Activated CD4-positive, alpha-beta T cell treated with anti-CD3 and anti-CD28 coated beads, Interleukin-2, amount 50 U/mL, for 48 hours (primary cell): Measurements from ENCODE around the gene EIF2B5.
A peak's percentile ranks its signal among the peaks of the same experiment; 100 is the strongest.
"Not testable (repeated sequence)": the region's sequence is repeated elsewhere in the genome, so short reads cannot be mapped to it uniquely, and the experiment has no call there.

Experiments used
- DNase-seq, 2 experiments: peaks; one replicate each; pipeline ENCODE4 v3.0.0-alpha.2; 2020

EIF2B5 gene

DNA sequence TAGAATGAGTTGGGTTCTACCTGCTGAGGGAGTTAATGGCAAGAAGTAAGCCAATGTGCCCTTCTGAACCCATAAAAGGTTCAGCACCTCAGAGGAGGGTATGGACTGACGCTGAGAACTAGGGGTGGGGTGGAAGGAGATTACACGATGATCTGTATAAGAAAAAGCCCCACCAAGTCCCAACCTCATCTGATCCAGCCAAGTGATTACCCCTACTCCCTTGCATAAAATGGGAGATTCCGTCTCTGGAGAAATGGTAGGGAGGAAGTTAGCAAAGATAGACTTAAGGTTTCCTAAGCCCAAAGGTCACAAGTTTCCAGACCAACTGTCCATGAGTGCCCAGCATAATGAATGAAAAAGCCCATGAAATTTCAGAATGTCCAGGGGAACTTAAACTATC is 12.9 kb downstream of the EIF2B5 start:
- DNase-seq, result no peak

DNA sequence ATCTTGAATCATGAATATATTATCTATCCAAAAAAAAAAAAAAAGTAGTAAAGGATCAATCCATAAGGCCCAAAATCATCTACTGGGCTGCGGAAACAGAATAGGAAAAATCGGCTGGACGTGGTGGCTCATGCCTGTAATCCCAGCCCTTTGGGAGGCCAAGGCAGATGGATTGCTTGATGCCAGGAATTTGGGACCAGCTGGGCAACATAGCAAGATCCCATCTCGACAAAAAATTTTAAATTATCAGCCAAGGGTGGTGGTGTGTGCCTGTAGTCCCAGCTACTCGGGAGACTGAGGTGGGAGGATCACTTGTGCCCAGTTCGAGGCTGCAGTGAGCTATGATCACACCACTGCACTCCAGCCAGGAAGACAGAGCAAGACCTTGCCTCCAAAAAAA is 14.0 kb downstream of the EIF2B5 start:
- no peak for DNase-seq

DNA sequence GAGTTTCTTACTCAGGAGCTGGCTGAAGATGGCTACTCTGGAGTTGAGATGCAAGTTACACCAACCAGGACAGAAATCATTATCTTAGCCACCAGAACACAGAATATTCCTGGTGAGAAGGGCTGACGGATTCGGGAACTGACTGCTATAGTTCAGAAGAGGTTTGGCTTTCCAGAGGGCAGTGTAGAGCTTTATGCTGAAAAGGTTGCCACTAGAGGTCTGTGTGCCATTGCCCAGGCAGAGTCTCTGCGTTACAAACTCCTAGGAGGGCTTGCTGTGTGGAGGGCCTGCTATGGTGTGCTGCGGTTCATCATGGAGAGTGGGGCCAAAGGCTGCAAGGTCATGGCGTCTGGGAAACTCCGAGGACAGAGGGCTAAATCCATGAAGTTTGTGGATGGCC is 14.6 kb downstream of the EIF2B5 start:
- not testable (repeated sequence) for DNase-seq

DNA sequence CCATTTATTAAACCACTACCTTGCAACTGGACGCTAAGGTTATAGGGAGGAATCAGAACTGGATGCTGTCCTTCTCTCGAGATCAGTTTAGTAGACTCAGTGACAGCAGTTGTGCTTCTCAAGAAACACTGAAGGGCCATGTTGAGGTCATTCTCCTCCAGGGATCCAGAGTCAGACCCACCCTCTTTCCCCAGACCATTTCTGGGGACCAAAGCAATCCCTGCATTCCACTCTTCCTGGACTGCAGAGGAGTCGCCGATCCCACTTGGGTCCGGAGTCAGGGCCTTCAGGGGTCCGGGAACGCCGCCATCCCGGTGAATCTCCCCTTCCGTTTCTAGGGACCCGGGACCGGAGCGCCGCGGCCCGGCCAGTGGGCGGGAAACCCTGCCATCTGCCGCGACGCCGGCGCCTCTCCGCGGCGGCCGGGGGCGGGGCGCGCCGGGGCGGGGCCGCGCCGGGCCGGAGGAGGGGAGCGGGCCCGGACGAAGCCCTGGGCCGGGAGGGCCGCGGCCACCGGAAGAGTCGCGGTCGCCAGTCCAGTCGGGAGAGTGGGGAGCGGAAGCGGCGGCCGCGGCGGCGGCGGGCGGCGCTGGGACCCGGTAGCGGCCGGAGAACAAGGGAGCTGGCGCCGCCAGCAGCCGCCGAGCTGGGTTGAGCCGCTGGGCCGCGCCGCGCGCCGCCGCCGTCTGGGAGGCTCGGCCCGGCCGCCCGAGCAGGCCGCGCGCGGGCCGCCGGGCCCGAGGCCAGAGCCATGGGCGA is 19.9 kb downstream of the EIF2B5 start, which contains the start of gene DVL3:
TSS of gene DVL3 (plus strand) at position 493 of the 759 bp plus-strand sequence. CDS start at position 752, 259 bp downstream.
- DNase-seq, result peak; percentile 36 to 52

DNA sequence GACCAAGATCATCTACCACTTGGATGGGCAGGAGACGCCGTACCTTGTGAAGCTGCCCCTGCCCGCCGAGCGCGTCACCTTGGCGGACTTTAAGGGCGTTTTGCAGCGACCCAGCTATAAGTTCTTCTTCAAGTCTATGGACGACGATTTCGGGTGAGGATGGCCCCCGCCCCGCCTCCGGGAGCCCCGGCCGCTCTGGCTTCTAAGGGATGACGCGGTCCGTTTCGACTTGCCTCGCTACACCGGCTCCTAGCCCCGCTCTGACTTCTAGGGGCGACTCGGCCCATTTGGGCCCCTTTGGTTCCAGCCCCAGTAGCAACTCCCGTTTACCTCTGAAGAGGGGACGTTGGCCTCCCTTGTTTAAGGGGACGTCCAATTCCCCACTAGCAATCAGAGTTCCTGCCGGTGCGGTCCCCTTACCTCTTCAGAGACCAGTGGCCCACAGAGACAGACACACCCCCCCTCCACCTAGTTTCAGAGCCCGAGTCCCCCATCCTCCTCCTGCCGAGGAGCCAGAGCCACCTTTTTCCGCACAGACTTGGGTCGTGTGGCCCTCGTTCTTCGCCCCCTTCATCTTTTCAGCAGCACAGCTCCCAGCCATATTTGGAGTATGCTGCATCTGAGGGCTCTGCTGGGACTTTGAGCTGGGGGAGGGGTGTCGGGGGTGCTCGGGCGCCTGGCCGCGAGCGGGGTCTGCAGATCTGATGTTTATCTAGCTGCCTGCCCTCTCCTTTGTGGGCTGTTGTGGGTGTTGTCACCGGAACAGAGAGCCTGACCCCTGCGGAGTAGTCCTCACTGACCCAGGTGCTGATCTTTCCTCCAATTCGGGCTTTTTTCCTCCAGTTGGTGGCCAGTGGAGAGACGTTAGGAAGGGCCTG is 20.7 kb downstream of the EIF2B5 start:
- peak; percentile 59 to 65 for DNase-seq

DNA sequence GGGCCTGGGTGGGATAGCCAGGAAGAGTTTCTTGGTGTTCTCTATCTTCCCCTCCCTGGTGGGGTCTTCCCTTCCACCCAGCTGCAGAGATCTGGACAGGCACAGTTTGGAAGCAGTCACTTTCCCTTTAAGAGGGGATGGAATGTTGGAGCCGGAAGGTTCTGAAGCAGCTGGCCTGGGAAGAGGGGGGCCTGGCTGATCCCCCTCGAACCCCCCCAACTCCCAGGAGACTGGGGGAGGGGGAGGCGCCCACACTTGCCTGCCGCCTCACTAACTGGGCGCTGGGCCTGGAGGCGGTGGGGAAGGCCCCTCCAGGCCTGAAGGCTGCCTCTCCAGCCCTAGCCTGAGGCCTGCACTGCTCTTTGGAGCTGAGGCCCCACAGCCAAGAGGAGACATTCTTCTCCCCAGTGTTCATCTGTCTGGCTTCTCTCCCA is 21.4 kb downstream of the EIF2B5 start:
- DNase-seq, result no peak

DNA sequence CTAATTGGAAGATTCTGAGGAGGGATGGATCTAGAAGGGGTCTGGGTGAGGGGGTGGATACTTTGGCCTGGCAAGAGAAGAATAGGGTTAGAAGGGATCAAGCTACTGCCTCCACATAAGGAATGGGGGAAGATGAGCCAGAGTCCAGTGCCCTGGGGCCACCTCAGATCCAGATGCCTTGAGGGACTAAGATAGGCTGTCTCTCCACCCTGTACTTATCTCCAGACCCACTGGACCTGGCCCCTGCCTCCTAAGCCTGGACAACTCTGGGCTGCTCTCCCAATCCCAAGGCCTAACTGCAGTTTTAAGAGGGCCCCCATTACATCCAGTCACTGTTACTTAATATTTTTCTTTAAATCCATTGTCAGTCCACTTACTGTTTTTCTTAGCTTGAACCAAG is 22.0 kb downstream of the EIF2B5 start:
- no peak for DNase-seq

DNA sequence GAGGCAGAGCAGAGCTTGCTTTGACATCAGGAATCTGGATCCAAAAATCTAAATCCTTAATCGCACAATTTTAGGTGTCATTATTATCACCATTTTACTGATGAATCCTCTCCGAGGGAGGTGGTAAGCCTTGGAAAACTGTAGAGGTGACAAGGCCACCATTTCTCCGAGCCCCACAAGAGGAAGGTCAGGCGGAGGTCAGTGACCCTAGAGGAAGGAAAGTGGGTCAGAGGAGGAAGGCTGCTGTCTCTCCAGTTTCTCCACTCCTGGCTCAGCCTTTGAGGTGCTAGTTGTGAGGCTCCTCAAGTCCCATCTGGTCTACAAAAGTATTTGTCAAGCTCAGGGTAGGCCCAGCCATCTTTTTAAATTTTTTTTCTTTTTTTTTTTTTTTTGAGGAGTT is 23.2 kb downstream of the EIF2B5 start:
- DNase-seq, result no peak

DNA sequence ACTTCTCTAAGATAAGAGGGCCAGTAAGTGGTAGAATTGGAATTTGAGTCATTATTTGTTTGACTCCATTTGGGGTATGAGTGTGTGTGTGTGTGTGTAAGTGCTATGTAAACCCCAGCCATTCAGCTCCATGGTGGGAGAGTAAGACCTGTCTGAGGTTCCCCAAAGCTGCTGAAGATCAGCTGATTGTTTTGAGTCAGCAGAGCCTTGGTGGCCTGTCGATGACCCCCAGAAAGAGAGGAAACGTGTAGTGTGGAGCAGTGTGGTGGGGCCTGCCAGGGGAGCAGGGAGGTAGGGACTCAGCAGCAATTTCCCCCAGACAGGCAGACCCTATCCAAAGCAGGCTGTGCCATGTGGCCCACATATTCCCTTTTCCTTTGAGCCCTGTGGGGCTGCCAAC is 25.3 kb downstream of the EIF2B5 start:
- no peak for DNase-seq

DNA sequence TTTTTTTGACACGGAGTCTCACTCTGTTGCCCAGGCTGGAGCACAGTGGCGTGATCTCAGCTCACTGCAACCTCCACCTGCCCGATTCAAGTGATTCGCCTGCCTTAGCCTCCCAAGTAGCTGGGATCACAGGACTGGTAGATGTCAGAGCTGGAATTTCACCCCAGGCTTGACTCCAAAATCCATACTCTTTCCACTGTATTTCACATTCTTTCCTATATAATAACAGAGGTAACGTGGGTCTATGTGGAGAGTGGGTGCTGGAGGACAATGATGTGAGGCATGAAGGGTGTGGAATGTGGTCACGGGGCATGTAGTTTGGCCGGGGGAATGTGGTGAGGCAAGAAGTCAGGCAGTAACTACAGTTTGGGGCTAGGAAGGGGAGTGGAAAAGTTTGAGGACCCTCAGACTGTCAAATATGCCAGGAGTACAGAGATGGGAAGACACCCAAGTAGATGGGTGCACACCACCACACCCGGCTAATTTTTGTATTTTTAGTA is 27.5 kb downstream of the EIF2B5 start:
- DNase-seq, result not testable (repeated sequence)

DNA sequence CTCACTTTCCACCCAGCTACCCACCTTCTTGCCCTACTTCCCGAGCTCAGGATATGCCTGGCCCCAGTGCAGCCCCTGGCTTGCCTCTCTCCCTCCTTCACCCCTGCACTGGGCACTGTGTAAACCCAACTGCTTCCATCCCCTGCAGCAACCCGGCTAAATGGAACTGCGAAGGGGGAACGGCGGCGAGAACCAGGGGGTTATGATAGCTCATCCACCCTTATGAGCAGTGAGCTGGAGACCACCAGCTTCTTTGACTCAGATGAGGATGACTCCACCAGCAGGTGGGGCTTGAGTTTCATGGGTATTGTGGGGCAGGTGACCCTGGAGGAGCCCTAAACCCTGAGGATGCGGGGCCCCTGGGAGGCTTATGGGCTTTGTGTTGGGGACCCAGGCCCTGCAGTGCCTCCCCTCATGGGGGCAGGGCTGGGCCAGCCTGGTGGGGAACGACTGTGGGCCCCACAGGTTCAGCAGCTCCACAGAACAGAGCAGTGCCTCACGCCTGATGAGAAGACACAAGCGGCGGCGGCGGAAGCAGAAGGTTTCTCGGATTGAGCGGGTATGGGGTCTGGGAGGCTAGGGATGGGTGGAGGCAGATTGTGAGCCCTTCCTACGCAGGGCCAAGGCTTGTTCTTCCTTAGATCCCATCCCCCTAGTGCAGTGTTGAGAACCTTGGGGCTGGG is 29.6 kb downstream of the EIF2B5 start:
- DNase-seq, result no peak

DNA sequence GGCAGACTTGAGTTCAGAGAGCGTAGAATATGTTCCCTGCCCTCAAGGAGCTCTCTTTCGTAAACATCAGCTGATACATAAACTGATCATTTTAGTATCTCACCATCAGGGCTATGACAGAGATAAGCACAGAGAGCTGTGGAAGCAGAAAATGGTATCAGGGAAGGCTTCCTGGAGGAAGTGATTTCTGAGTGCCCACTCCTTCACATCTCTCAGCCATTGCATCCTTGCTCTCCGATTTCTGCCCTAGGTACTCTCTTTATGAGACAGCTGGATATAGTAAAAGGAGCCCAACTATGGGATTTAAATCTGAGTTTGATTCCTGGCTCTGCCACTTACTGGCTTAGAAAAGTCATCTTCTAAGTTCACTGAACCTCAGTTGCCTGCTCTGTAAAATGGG is 30.4 kb downstream of the EIF2B5 start:
- no peak for DNase-seq

DNA sequence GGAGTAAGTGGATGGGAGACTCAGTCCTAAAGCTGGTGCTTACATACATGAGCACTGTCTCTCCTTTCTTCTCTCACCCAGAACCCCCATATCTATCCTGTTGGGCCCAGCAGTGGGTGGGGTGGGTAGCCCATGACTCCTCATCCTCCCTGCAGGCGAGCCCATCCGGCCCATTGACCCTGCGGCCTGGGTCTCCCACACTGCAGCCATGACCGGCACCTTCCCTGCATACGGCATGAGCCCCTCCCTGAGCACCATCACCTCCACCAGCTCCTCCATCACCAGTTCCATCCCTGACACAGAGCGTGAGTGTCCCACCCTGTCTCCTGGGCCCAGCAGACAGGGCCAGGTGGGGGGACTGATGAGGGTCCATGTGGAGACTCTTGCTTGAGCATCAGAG is 31.5 kb downstream of the EIF2B5 start:
- DNase-seq, result no peak

DNA sequence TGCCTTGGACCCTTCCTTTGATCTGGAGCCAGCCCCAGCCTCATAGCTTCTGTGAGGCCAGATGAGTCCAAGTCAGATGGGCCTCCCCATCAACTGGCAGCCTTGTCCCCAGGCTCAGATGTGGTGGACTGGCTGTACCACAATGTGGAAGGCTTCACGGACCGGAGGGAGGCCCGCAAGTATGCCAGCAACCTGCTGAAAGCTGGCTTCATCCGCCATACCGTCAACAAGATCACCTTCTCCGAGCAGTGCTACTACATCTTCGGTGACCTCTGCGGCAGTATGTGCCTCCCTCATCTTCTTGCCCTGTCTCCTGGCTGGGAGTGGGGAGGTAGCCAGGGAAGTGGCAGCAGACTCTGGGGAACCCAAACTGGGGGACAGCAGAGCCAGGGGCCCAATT is 32.6 kb downstream of the EIF2B5 start:
- DNase-seq, result no peak

DNA sequence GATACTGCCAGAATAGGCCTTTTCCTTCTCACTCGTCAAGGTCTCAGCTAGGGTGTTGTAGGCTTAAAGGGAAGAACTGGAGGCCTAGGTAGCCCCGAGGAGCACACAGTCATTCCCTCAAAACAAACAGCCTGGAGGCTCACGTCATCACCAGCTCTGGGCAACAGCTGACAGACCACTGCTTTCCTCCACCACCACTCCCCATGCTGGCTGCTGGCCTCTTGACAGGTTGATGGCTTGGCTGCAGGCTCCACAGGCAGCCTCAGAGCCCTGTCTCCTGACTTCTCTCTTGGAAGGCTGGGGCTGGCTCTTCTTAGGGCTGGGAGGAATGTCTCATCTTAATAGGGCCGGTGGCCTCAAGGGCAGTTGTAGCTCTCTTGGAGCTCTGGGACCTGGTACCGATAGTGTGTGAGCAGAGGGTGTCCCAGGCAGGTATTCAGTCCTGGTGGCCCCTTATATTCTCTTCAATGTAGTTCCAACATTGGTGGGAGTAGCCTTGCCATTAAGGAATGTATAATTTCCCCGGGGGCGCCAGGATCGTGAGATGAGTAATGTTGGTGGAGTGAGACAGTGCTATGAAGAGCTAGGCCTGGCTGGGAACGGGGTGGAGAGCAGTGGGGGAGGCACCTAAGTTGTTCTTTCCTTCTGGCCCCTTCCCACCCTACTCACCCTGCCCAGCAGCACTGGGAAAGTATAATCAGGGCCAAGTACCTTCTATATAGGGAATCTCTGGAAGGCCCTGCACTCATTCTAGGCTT is 33.4 kb downstream of the EIF2B5 start:
- no peak for DNase-seq

DNA sequence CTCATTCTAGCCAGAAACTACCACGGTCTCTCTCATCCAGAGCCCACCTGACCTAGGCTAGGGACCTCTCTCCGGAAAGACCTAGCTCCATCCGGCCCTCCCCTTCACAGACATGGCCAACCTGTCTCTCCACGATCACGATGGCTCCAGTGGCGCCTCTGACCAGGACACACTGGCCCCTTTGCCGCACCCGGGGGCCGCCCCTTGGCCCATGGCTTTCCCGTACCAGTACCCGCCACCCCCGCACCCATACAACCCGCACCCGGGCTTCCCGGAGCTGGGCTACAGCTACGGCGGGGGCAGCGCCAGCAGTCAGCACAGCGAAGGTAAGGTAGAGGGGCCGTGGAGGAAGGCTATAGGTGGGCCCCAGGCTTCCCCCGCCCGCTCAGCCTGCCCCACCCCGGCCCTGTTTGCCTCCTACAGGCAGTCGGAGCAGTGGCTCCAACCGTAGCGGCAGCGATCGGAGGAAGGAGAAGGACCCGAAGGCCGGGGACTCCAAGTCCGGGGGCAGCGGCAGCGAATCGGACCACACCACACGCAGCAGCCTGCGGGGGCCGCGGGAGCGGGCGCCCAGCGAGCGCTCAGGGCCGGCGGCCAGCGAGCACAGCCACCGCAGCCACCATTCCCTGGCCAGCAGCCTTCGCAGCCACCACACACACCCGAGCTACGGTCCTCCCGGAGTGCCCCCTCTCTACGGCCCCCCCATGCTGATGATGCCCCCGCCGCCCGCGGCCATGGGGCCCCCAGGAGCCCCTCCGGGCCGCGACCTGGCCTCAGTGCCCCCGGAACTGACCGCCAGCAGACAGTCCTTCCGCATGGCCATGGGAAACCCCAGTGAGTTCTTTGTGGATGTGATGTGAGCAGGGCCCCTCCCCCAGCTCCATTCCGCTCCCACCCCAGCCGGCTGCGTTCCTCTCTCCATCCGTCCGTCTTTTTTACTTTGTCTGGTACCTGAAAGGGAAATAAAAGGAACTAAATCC is 35.0 kb downstream of the EIF2B5 start:
- DNase-seq, result no peak

DNA sequence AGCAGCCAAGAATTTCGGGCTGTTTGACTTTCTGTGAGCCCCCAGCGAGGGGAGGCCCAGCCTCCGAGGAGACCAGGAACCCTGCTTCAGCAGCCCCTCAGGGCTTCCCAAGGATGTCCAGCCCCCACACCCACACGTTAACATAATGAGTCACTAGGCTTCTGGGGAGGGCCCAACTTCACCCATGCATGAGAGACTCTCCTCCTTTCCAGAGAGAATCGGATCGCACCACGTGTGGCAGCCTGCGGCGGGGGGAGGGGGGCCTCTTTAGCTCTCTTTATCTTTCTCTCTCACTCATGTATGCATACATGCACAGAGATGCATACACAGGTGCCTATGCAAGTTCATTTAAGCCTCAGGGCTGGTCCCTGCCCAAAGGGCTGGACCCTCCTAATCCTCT is 36.4 kb downstream of the EIF2B5 start:
- no peak for DNase-seq

DNA sequence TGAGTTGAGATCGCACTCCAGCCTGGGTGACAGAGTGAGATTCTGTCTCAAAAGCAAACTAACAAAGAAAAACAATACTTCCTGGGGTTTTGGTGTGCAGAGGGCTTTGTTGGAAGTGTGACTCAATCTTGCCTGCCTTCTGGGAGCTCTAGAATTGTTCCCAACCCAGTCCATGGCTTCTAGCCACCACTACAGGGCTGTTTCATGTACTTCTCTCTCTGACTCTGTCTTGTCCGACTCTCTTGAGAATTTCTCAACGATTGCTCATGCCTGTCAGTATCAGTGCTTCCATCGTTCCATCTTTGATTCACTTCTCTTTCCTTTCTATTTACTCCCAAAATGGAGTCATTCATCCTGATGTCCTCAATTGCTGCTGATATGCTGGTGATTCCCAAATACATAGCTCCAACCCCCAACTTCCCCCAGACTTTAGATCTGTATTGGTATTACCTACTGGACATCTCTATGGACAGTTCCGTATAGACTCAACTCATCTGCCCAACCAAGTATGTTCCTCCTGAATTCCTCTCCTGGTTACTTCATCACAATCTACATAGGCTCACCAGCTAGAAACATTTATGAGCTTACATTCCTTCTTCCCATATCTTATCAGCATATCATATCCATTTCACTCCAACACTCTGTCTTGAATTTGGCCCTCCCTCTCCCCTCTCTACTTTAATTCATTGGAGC is 37.7 kb downstream of the EIF2B5 start:
- DNase-seq, result no peak

DNA sequence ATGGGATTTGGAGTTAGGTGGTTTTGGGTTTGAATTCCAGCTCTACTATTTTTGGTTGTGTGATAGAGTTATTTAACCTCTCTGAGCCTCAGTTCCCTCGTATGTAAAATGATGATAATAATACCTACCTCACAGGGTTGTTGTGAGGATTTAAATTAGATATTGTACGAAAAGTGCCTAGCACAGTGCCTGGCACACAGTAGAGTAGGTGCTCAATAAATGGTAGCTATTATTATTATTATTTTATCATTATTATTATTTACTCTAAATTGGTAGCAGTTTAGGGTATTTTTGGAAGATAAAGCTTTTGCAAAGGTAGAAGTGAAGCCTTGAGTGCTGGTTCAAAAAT is 38.2 kb downstream of the EIF2B5 start:
- no peak for DNase-seq

DNA sequence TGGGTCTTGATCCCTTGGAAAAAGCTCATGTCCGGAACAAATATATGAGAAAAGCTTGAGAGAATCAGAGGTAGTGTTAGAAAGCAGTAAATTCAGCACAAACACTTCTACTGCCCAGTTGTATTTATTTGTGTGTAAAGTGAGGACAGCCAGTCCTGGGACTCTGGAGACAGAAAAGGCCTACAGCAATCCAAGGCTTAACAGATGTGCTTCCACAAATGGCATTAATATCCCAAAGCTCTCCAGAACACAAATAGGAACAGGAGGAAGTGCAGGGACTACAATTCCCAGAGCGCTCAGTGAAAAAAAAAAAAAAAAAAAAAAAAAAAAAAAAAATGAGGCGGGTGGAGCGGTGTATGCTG is 39.1 kb downstream of the EIF2B5 start:
- no peak for DNase-seq
